ENCODE measurements around the gene EDIL3.

- TF ChIP-seq TAF1 (IDR thresholded peaks at IDR 0.05; ENCODE audit: borderline replicate concordance, low read depth, low read length) (no peak), POLR2A (IDR thresholded peaks at IDR 0.05; ENCODE audit: low read depth, low read length) (no peak), POLR2AphosphoS5 (IDR thresholded peaks at IDR 0.05; ENCODE audit: low read depth, low read length) (no peak)
Measured at GRCh38 chr5:84298628-84299027, 86.1 kb downstream of the EDIL3 start.
